Neuronal stem cell (in vitro differentiated cells): ENCODE results near the gene COL25A1.

Experiments used
- DNase-seq: peaks from one replicate; pipeline ENCODE4 v3.0.0-alpha.2; 2013; ENCODE audit warnings: low spot score
- H2AFZ ChIP-seq: one replicate; pipeline ENCODE4 v1.6.1; 2013; ENCODE audit warnings: mild to moderate bottlenecking, low read length, inconsistent platforms
- H2AK5ac ChIP-seq: 2 replicates; pipeline ENCODE4 v1.6.1; 2013; ENCODE audit warnings: low read depth, mild to moderate bottlenecking, inconsistent platforms, low read length, moderate library complexity, mixed read lengths
- H2BK120ac ChIP-seq: 2 replicates; pipeline ENCODE4 v1.6.1; 2013; ENCODE audit warnings: low read depth, mild to moderate bottlenecking, inconsistent platforms, low read length, moderate library complexity, mixed read lengths
- H2BK12ac ChIP-seq: one replicate; pipeline ENCODE4 v1.6.1; 2013; ENCODE audit warnings: low read length, inconsistent platforms
- H2BK15ac ChIP-seq: 2 replicates; pipeline ENCODE4 v1.6.1; 2013; ENCODE audit warnings: mild to moderate bottlenecking, low read length, inconsistent platforms, mixed read lengths
- H2BK5ac ChIP-seq: one replicate; pipeline ENCODE4 v1.6.1; 2013; ENCODE audit warnings: inconsistent platforms, mild to moderate bottlenecking, low read length, moderate library complexity
- H3K14ac ChIP-seq: one replicate; pipeline ENCODE4 v1.6.1; 2013; ENCODE audit warnings: low read length, inconsistent platforms
- H3K18ac ChIP-seq: 2 replicates; pipeline ENCODE4 v1.6.1; 2013; ENCODE audit warnings: low read length, inconsistent platforms
- H3K23ac ChIP-seq: 2 replicates; pipeline ENCODE4 v1.6.1; 2013; ENCODE audit warnings: low read depth, mild to moderate bottlenecking, mixed read lengths, low read length, inconsistent platforms; ENCODE audit not compliant: poor library complexity
- H3K27ac ChIP-seq: replicated peaks from 3 replicates; pipeline ENCODE4 v1.5.1; 2013; ENCODE audit warnings: low read length, inconsistent platforms
- H3K27me3 ChIP-seq, 3 experiments: 2 replicates each; pipeline ENCODE4 v1.6.1; 2013; ENCODE audit warnings: low read length in 3 of 3, mild to moderate bottlenecking in 2 of 3, inconsistent platforms in 1 of 3, low read depth in 1 of 3, mixed read lengths in 1 of 3, moderate library complexity in 1 of 3; ENCODE audit not compliant: control insufficient read depth in 3 of 3, insufficient read depth in 3 of 3
- H3K36me3 ChIP-seq, 2 donors: replicated peaks in 1 of 2; 2 replicates each; pipeline ENCODE4 v1.6.1; 2013; ENCODE audit warnings: low read length in 2 of 2; ENCODE audit not compliant: control insufficient read depth in 2 of 2, insufficient read depth in 2 of 2
- H3K4ac ChIP-seq: 2 replicates; pipeline ENCODE4 v1.6.1; 2013; ENCODE audit warnings: inconsistent platforms, mild to moderate bottlenecking, low read length, moderate library complexity
- H3K4me1 ChIP-seq, 2 donors: 1 replicate in 1 of 2; 2 replicates in 1 of 2; pipeline ENCODE4 v1.6.1; 2013; ENCODE audit warnings: low read length in 2 of 2, low read depth in 1 of 2; ENCODE audit not compliant: control insufficient read depth in 2 of 2, insufficient read depth in 1 of 2
- H3K4me2 ChIP-seq: one replicate; pipeline ENCODE4 v1.6.1; 2013; ENCODE audit warnings: mild to moderate bottlenecking, low read length, inconsistent platforms; ENCODE audit not compliant: insufficient read depth, poor library complexity, severe bottlenecking
- H3K4me3 ChIP-seq, 2 donors: 2 replicates each; pipeline ENCODE4 v1.5.1; 2013; ENCODE audit warnings: low read length in 2 of 2, mild to moderate bottlenecking in 2 of 2, inconsistent platforms in 1 of 2, moderate library complexity in 1 of 2
- H3K79me1 ChIP-seq: one replicate; pipeline ENCODE4 v1.6.1; 2013; ENCODE audit warnings: low read depth, mild to moderate bottlenecking, inconsistent platforms, low read length, moderate library complexity
- H3K9ac ChIP-seq: one replicate; pipeline ENCODE4 v1.6.1; 2013; ENCODE audit warnings: mild to moderate bottlenecking, low read depth, low read length, inconsistent platforms; ENCODE audit not compliant: poor library complexity
- H3K9me3 ChIP-seq, 2 donors: replicated peaks in 1 of 2; 2 replicates each; pipeline versions ENCODE3 to v1.6.1; 2013; ENCODE audit warnings: low read length in 2 of 2, mild to moderate bottlenecking in 2 of 2, inconsistent platforms in 1 of 2, low read depth in 1 of 2, mixed read lengths in 1 of 2, moderate library complexity in 1 of 2; ENCODE audit not compliant: control insufficient read depth in 2 of 2, insufficient read depth in 1 of 2
- H4K8ac ChIP-seq: one replicate; pipeline ENCODE4 v1.6.1; 2013; ENCODE audit warnings: low read depth, mild to moderate bottlenecking, inconsistent platforms, low read length, moderate library complexity
- H4K91ac ChIP-seq: one replicate; pipeline ENCODE4 v1.6.1; 2013; ENCODE audit warnings: low read length, low read depth, mild to moderate bottlenecking, inconsistent platforms; ENCODE audit not compliant: poor library complexity
- WGBS, 2 donors: extraction: QIAGEN DNeasy Blood & Tissue Kit; methylation state at CpG; one replicate each; pipeline ENCODE4 v1.1.7; 2013; ENCODE audit warnings: missing lambda C conversion rate in 2 of 2, mixed read lengths in 1 of 2; ENCODE audit not compliant: insufficient read length in 2 of 2, insufficient replicate concordance in 1 of 2; ENCODE audit errors: extremely low coverage in 2 of 2; 5-methylcytosine and 5-hydroxymethylcytosine counted together

Gene COL25A1

DNA sequence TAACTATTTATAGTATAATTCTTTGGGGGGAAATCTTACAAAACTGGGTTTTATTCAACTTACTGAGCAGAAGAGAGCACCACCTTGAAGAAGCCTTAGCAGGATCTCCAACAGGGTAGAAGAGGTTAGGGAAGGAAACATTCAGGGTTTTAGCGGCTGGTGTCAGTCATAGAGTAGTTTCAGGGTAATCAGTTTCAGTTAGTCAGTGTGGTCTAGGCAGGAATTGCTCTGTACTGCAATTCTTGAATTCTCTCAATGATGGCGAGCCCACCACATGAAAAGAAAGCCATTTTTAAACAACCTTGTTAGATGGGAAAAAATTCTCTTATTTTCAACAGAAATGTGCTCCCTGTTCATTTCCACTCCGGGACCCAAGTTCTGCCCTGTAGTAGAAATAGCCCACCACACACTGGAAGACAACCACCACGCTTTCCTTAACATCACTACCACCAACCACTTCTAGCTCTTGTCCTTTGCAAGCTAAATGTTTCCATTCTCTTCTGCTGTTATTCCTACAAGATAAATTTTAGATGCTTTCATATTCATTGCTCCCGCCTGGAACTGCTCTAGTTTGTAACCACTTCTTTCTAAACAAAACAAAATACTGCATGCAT is 25.9 kb downstream of the COL25A1 start:
- Histone ChIP-seq H3K4ac (no peak overlapping the region), H2AFZ (no peak overlapping the region), H3K18ac (no peak overlapping the region), H3K27ac (no peak overlapping the region), H3K9ac (no peak overlapping the region), H3K4me2 (no peak overlapping the region), H2BK12ac (no peak overlapping the region), H2BK5ac (no peak overlapping the region), H3K79me1 (no peaks in the 10 kb centered on the region), H4K91ac (no peak overlapping the region), H3K36me3 (no peaks in the 10 kb centered on the region), H3K27me3 (peaks cover 0 to 58% (median 0%) of the 10 kb centered on the region in 3 experiments), H2BK15ac (no peak overlapping the region), H3K4me3 (no peak overlapping the region), H3K4me1 (peaks cover 0 to 3% of the 10 kb centered on the region in 2 donors), H3K9me3 (no peaks in the 10 kb centered on the region), H3K14ac (no peak overlapping the region), H3K23ac (no peak overlapping the region), H4K8ac (no peak overlapping the region), H2AK5ac (no peak overlapping the region), H2BK120ac (no peak overlapping the region)
- WGBS, 2 donors, result no CpG with 5 or more reads among the region's 5 CpGs
- no peak for DNase-seq

DNA sequence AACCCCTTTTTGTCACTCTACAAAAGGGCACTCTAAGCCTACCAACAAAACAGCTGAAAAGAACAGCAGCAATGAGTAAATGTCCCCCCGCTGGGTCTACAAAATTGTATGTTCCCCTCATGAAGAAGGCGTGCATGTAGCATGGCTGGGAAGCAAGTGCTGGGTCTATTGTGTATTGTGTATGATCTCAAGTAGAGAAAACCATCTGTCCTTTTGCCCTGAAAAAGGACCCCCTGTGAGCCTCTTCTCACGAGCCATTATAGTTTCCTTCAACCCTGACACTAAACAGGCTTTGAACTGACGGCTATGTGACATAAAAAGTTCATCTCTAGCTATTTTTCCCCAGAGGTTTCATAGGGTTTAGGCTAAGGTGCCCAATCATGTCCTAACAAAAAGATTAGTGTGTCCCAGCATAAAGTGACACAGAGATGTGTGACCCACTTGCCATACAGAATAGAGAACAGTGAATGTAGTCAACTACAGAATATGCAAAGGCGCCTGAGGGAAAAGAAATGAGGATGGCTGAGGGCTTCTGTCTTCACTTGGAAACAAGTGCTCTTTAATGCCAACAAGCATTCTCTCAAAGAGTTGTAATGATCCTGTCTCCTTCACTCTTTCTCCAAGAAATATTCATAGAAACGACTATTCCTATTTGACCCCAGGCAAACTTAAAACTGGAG is 27.3 kb downstream of the COL25A1 start:
- H3K9me3 ChIP-seq, result no peaks in the 10 kb centered on the region
- no peak overlapping the region for H2AK5ac ChIP-seq
- no peak overlapping the region for H3K4me2 ChIP-seq
- H3K4me3 ChIP-seq, result no peak overlapping the region
- H3K27ac ChIP-seq, result no peak overlapping the region
- H2BK15ac ChIP-seq, result no peak overlapping the region
- H4K8ac ChIP-seq, result no peak overlapping the region
- H3K9ac ChIP-seq, result no peak overlapping the region
- H3K27me3 ChIP-seq, result peaks cover 0 to 56% (median 0%) of the 10 kb centered on the region in 3 experiments
- no peak overlapping the region for H3K14ac ChIP-seq
- H4K91ac ChIP-seq, result no peak overlapping the region
- WGBS, 2 donors, result no CpG with 5 or more reads among the region's 6 CpGs
- H3K23ac ChIP-seq, result no peak overlapping the region
- no peak for DNase-seq
- no peak overlapping the region for H2AFZ ChIP-seq
- no peak overlapping the region for H2BK120ac ChIP-seq
- no peak overlapping the region for H2BK5ac ChIP-seq
- H3K4ac ChIP-seq, result no peak overlapping the region
- H3K79me1 ChIP-seq, result no peaks in the 10 kb centered on the region
- H2BK12ac ChIP-seq, result no peak overlapping the region
- no peaks in the 10 kb centered on the region for H3K36me3 ChIP-seq
- peaks cover 0 to 3% of the 10 kb centered on the region in 2 donors for H3K4me1 ChIP-seq
- no peak overlapping the region for H3K18ac ChIP-seq

DNA sequence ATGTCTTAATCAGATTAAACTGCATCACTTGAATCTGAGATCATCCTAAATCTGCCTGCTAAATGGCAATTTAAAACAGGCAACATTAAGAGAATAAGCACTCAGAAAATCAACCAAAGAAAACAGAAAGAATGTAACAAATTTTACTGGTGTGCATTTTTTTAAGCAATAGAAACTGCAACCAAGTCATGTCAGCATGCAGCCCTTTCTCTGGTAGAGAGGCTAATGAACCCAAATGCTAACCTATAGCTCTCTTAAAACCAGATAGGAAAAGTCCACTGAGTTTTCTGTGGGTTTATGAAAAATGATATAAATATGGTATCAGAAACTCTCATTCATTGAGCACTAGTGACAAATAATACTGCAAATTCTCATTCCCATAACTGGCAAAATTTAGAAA is 35.6 kb downstream of the COL25A1 start:
- H3K4me3 ChIP-seq, result no peak overlapping the region
- H3K27ac ChIP-seq, result no peak overlapping the region
- H3K23ac ChIP-seq, result no peak overlapping the region
- H3K9ac ChIP-seq, result no peak overlapping the region
- no peaks in the 10 kb centered on the region for H3K36me3 ChIP-seq
- no peaks in the 10 kb centered on the region for H3K79me1 ChIP-seq
- no peak overlapping the region for H3K18ac ChIP-seq
- H3K4ac ChIP-seq, result no peak overlapping the region
- no peak overlapping the region for H2BK15ac ChIP-seq
- no peak overlapping the region for H4K91ac ChIP-seq
- H2BK5ac ChIP-seq, result no peak overlapping the region
- no peaks in the 10 kb centered on the region for H3K4me1 ChIP-seq
- H2AFZ ChIP-seq, result no peak overlapping the region
- DNase-seq, result no peak
- no peak overlapping the region for H3K14ac ChIP-seq
- H4K8ac ChIP-seq, result no peak overlapping the region
- no peaks in the 10 kb centered on the region for H3K9me3 ChIP-seq
- H2BK120ac ChIP-seq, result no peak overlapping the region
- no peak overlapping the region for H2AK5ac ChIP-seq
- no peak overlapping the region for H2BK12ac ChIP-seq
- H3K4me2 ChIP-seq, result no peak overlapping the region
- H3K27me3 ChIP-seq, result peaks cover 0 to 50% (median 0%) of the 10 kb centered on the region in 3 experiments

DNA sequence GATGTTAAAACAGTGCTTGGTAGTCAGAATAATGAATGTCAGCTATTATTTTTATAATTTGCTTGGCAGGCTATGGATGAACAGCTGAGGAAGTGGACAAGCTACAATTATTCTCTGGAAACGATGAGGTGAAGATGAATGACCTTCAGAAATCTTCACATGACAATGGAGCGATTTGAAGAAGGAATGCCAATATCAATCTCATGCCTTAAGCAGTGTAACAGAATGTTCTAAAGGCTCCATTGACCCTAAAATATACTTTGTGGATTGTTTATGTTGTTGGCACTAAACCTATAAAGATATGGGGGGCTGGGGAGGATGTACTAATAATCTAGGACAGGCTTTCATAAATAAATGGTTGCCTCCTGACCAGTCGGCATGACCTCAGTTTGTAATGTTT is 36.2 kb downstream of the COL25A1 start:
- no peak for DNase-seq
- no peaks in the 10 kb centered on the region for H3K36me3 ChIP-seq
- H2BK15ac ChIP-seq, result no peak overlapping the region
- no peak overlapping the region for H3K18ac ChIP-seq
- H2AK5ac ChIP-seq, result no peak overlapping the region
- no peak overlapping the region for H2BK12ac ChIP-seq
- H3K27me3 ChIP-seq, result peaks cover 0 to 47% (median 0%) of the 10 kb centered on the region in 3 experiments
- H3K23ac ChIP-seq, result no peak overlapping the region
- H3K4me2 ChIP-seq, result no peak overlapping the region
- no peak overlapping the region for H2BK120ac ChIP-seq
- H3K4me3 ChIP-seq, result no peak overlapping the region
- H4K8ac ChIP-seq, result no peak overlapping the region
- no peak overlapping the region for H2AFZ ChIP-seq
- H3K4ac ChIP-seq, result no peak overlapping the region
- H2BK5ac ChIP-seq, result no peak overlapping the region
- H3K4me1 ChIP-seq, result no peaks in the 10 kb centered on the region
- H3K14ac ChIP-seq, result no peak overlapping the region
- H3K9me3 ChIP-seq, result no peaks in the 10 kb centered on the region
- no CpG with 5 or more reads among the region's 3 CpGs for WGBS, 2 donors
- H4K91ac ChIP-seq, result no peak overlapping the region
- no peak overlapping the region for H3K9ac ChIP-seq
- no peaks in the 10 kb centered on the region for H3K79me1 ChIP-seq
- H3K27ac ChIP-seq, result no peak overlapping the region
